Loucy (cell line): ENCODE measurements around the gene OR13J1.
"Not testable (repeated sequence)": the region's sequence is repeated elsewhere in the genome, so short reads cannot be mapped to it uniquely, and the experiment has no call there.

ENCODE experiments used
- H2AFZ ChIP-seq: fragments of 200-600 bp; sonication (generic); 2 replicates; pipeline ENCODE4 v1.6.0; 2016; ENCODE audit warnings: antibody characterized with exemption, mild to moderate bottlenecking, low read length, moderate library complexity
- H3F3A ChIP-seq: fragments of 200-600 bp; 2 replicates; pipeline ENCODE4 v1.6.0; 2016; ENCODE audit warnings: antibody characterized with exemption, low read depth, mild to moderate bottlenecking
- H3K27me3 ChIP-seq: fragments of 200-600 bp; sonication (generic); 2 replicates; pipeline ENCODE4 v1.6.1; 2014; ENCODE audit warnings: low read length, mild to moderate bottlenecking; ENCODE audit not compliant: insufficient read depth, poor library complexity, severe bottlenecking
- H3K36me3 ChIP-seq: fragments of 200-600 bp; sonication (generic); 2 replicates; pipeline ENCODE4 v1.6.1; 2016; ENCODE audit warnings: low read length; ENCODE audit not compliant: insufficient read depth
- H3K4me1 ChIP-seq: fragments of 200-600 bp; sonication (generic); 2 replicates; pipeline ENCODE4 v1.5.1; 2014; ENCODE audit warnings: low read length, mild to moderate bottlenecking; ENCODE audit not compliant: insufficient read depth, poor library complexity, severe bottlenecking
- H3K4me2 ChIP-seq: fragments of 200-600 bp; sonication (generic); 2 replicates; pipeline ENCODE4 v1.6.0; 2014; ENCODE audit warnings: antibody characterized with exemption, low read length, low read depth, mild to moderate bottlenecking; ENCODE audit not compliant: poor library complexity, severe bottlenecking
- H3K4me3 ChIP-seq: fragments of 200-600 bp; sonication (generic); 2 replicates; pipeline ENCODE4 v1.5.1; 2014; ENCODE audit warnings: low read length, mild to moderate bottlenecking, mixed read lengths; ENCODE audit not compliant: poor library complexity, severe bottlenecking
- H3K79me2 ChIP-seq: fragments of 200-600 bp; sonication (generic); 2 replicates; pipeline ENCODE4 v1.6.1; 2014; ENCODE audit warnings: low read length; ENCODE audit not compliant: insufficient read depth
- H3K9ac ChIP-seq: fragments of 200-600 bp; sonication (generic); 2 replicates; pipeline ENCODE4 v1.6.0; 2014; ENCODE audit warnings: mild to moderate bottlenecking, low read depth, low read length, moderate library complexity; ENCODE audit not compliant: poor library complexity, severe bottlenecking
- H3K9me2 ChIP-seq: fragments of 200-600 bp; sonication (generic); replicated peaks from 2 replicates; pipeline ENCODE4 v1.6.1; 2016; ENCODE audit warnings: low read depth, low read length, mixed read lengths
- H3K9me3 ChIP-seq: fragments of 200-600 bp; sonication (generic); 2 replicates; pipeline ENCODE4 v1.6.1; 2014; ENCODE audit warnings: mild to moderate bottlenecking, antibody characterized with exemption, low read length, low read depth; ENCODE audit not compliant: insufficient read depth
- H4K20me1 ChIP-seq: fragments of 200-600 bp; sonication (generic); 2 replicates; pipeline ENCODE4 v1.6.0; 2014; ENCODE audit warnings: antibody characterized with exemption, low read length, mild to moderate bottlenecking; ENCODE audit not compliant: insufficient read depth, poor library complexity, severe bottlenecking
- EZH2phosphoT487 ChIP-seq: fragments of 200-600 bp; IDR thresholded peaks from 2 replicates; pipeline ENCODE4 v1.6.1; 2018; ENCODE audit warnings: antibody characterized with exemption, mild to moderate bottlenecking, moderate library complexity, borderline replicate concordance
- TF ChIP-seq, protein P1 (sequence below): fragments of 200-600 bp; sonication (generic); conservative IDR thresholded peaks from 2 replicates; pipeline ENCODE4 v1.5.1; 2014; ENCODE audit warnings: mild to moderate bottlenecking, antibody characterized with exemption, low read length

OR13J1 gene

DNA sequence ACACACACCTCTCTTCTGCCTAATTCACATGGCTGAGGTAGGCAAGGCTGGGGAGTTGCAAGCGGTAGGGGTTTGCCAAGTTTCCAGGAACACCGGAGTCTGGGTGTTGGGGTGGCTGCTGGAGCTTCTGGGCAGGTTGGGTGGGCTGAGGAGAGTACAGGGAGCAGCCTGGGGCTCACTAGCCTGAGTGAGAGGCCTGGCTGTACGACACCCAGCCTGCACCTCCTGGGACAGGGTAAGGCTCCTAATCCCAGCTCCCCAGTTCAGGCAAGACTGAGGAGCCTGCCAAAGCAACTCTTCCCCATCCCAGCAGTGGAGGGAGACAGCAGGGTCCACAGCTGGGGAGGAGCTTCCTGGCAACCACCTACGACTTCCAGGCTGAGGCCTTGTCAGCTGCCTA lies 47.1 kb upstream of the OR13J1 start:
- Histone ChIP-seq H3F3A (no peaks in the 10 kb centered on the region), H3K4me2 (no peak overlapping the region), H3K36me3 (no peaks in the 10 kb centered on the region), H3K4me1 (peaks cover 15% of the 10 kb centered on the region), H3K9me3 (no peaks in the 10 kb centered on the region), H2AFZ (no peak overlapping the region), H3K9me2 (no peaks in the 10 kb centered on the region), H4K20me1 (no peaks in the 10 kb centered on the region), H3K9ac (no peak overlapping the region), H3K79me2 (no peaks in the 10 kb centered on the region), H3K4me3 (no peak overlapping the region), H3K27me3 (no peaks in the 10 kb centered on the region)
- TF ChIP-seq, protein P1, sequence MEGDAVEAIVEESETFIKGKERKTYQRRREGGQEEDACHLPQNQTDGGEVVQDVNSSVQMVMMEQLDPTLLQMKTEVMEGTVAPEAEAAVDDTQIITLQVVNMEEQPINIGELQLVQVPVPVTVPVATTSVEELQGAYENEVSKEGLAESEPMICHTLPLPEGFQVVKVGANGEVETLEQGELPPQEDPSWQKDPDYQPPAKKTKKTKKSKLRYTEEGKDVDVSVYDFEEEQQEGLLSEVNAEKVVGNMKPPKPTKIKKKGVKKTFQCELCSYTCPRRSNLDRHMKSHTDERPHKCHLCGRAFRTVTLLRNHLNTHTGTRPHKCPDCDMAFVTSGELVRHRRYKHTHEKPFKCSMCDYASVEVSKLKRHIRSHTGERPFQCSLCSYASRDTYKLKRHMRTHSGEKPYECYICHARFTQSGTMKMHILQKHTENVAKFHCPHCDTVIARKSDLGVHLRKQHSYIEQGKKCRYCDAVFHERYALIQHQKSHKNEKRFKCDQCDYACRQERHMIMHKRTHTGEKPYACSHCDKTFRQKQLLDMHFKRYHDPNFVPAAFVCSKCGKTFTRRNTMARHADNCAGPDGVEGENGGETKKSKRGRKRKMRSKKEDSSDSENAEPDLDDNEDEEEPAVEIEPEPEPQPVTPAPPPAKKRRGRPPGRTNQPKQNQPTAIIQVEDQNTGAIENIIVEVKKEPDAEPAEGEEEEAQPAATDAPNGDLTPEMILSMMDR = no peak
- TF ChIP-seq EZH2phosphoT487 = no peak

GRCh38 chr9:35915681-35916294 lies 45.6 kb upstream of the OR13J1 start:
- H3K36me3 ChIP-seq = no peaks in the 10 kb centered on the region
- no peak overlapping the region for H3K4me3 ChIP-seq
- TF ChIP-seq, protein P1 = no peak
- no peak for TF ChIP-seq EZH2phosphoT487
- H3F3A ChIP-seq = peaks cover 7% of the 10 kb centered on the region
- no peaks in the 10 kb centered on the region for H3K9me2 ChIP-seq
- H3K9ac ChIP-seq = no peak overlapping the region
- H3K27me3 ChIP-seq = no peaks in the 10 kb centered on the region
- no peaks in the 10 kb centered on the region for H3K9me3 ChIP-seq
- peaks cover 27% of the 10 kb centered on the region for H3K4me1 ChIP-seq
- H4K20me1 ChIP-seq = no peaks in the 10 kb centered on the region
- no peak overlapping the region for H3K4me2 ChIP-seq
- no peak overlapping the region for H2AFZ ChIP-seq
- H3K79me2 ChIP-seq = no peaks in the 10 kb centered on the region

GRCh38 chr9:35914301-35914807 lies 44.2 kb upstream of the OR13J1 start:
- no peak for TF ChIP-seq EZH2phosphoT487
- TF ChIP-seq, protein P1 = no peak
- peaks cover 7% of the 10 kb centered on the region for H3F3A ChIP-seq
- H3K4me3 ChIP-seq = no peak overlapping the region
- no peaks in the 10 kb centered on the region for H3K9me2 ChIP-seq
- no peaks in the 10 kb centered on the region for H3K79me2 ChIP-seq
- no peak overlapping the region for H3K9ac ChIP-seq
- no peaks in the 10 kb centered on the region for H4K20me1 ChIP-seq
- no peaks in the 10 kb centered on the region for H3K36me3 ChIP-seq
- no peaks in the 10 kb centered on the region for H3K9me3 ChIP-seq
- H3K4me1 ChIP-seq = peaks cover 26% of the 10 kb centered on the region
- H3K27me3 ChIP-seq = no peaks in the 10 kb centered on the region
- H2AFZ ChIP-seq = no peak overlapping the region
- no peak overlapping the region for H3K4me2 ChIP-seq

DNA sequence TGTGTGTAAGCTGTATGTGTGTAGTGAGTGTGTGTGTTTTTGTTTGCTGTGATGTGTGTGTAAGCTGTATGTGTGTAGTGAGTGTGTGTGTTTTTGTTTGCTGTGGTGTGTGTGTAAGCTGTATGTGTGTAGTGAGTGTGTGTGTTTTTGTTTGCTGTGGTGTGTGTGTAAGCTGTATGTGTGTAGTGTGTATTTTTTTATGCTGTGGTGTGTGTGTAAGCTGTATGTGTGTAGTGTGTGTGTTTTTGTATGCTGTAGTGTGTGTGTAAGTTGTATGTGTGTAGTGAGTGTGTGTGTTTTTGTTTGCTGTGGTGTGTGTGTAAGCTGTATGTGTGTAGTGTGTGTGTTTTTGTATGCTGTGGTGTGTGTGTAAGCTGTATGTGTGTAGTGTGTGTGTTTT lies 43.2 kb upstream of the OR13J1 start:
- H3K9ac ChIP-seq, H3K9me3 ChIP-seq, H3K27me3 ChIP-seq, H3K36me3 ChIP-seq, H3K79me2 ChIP-seq, H4K20me1 ChIP-seq, H3K4me2 ChIP-seq, H3K9me2 ChIP-seq, H3F3A ChIP-seq, H2AFZ ChIP-seq, H3K4me3 ChIP-seq: not testable (repeated sequence)
- H3K4me1 ChIP-seq = peaks cover 20% of the 10 kb centered on the region
